ENCODE results near the gene CNTRL.

DNA sequence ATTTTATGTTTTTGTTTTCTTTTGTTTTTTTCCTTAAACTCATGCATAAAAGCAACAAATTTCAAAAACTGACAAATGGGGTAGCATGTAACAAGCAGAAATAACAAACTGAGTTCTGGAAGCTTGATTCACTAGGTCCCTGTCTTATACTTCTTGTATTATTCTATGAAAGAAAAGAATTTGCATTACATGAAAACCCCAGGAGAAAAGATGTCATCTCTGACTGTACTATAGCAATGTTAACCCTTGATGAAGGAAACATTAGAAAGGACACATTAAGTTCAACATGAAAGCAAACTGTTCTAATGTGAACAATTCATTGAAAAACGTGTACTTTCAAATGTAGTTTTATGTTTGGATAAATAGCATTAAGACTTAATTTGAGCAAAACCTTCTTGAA lies 117.8 kb downstream of the CNTRL start:
- TF ChIP-seq POLR2A (IDR thresholded peaks at IDR 0.05) (no peak), CTCF (IDR thresholded peaks at IDR 0.05) (no peak)

Measured in thyroid gland (tissue), 4 donors.